Suprapubic skin (tissue), 4 donors: ENCODE measurements around the gene STRN.
"Not testable (repeated sequence)": the region's sequence is repeated elsewhere in the genome, so short reads cannot be mapped to it uniquely, and the experiment has no call there.

Source experiments
- POLR2A ChIP-seq, 2 donors: fragments of 450-650 bp; IDR thresholded peaks; one replicate each; pipeline ENCODE4 v1.6.1; 2017; ENCODE audit warnings: antibody characterized with exemption in 2 of 2, mild to moderate bottlenecking in 2 of 2, moderate library complexity in 2 of 2
- POLR2AphosphoS5 ChIP-seq, 3 donors: sonication (generic); formaldehyde crosslinking; IDR thresholded peaks; one replicate each; pipeline ENCODE4 v1.6.1; 2017; ENCODE audit warnings: antibody characterized with exemption in 3 of 3
- TF ChIP-seq, protein P1 (sequence below), 2 donors: fragments of 200-600 bp in 1 of 2; fragments of 450-650 bp in 1 of 2; sonication (generic) in 1 of 2; IDR thresholded peaks; one replicate each; pipeline ENCODE4 v1.5.1; 2016 to 2019; ENCODE audit warnings: antibody characterized with exemption in 2 of 2, mild to moderate bottlenecking in 1 of 2, moderate library complexity in 1 of 2

- TF ChIP-seq, protein P1, sequence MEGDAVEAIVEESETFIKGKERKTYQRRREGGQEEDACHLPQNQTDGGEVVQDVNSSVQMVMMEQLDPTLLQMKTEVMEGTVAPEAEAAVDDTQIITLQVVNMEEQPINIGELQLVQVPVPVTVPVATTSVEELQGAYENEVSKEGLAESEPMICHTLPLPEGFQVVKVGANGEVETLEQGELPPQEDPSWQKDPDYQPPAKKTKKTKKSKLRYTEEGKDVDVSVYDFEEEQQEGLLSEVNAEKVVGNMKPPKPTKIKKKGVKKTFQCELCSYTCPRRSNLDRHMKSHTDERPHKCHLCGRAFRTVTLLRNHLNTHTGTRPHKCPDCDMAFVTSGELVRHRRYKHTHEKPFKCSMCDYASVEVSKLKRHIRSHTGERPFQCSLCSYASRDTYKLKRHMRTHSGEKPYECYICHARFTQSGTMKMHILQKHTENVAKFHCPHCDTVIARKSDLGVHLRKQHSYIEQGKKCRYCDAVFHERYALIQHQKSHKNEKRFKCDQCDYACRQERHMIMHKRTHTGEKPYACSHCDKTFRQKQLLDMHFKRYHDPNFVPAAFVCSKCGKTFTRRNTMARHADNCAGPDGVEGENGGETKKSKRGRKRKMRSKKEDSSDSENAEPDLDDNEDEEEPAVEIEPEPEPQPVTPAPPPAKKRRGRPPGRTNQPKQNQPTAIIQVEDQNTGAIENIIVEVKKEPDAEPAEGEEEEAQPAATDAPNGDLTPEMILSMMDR (IDR thresholded peaks at IDR 0.05), result not testable (repeated sequence)
- not testable (repeated sequence) for TF ChIP-seq POLR2AphosphoS5, POLR2A (IDR thresholded peaks at IDR 0.05)
These were observed 43.7 kb downstream of the STRN start for GRCh38 chr2:36922629-36923028.
